ENCODE results near the gene MYO5C. TPM values are rescaled to one million over a fixed set of nuclear protein-coding genes. Genes with fewer than 3 reads are reported as not detected.

The MYO5C gene
- total and polyA plus RNA-seq, 2 donors from 2014 or later: 4.6 to 41.6 TPM

DNA sequence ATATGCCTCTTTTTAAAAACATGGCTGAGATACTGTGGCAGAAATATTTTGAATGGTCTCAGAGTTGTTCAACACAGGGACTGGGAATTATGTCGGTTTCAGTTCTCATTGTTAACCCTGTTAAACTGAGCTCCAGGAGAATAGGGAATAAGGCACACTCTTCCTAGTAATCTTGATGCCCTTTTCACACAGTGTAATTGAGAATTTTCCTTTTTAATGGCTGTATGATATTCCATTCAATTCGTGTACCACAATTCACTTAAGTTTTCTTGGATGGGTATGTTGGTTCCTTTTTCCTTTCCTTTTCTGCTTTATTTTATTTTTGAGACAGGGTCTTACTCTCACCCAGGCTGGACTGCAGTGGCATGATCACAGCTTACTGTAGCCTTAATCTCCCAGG is 149.3 kb downstream of the MYO5C start:
- Histone ChIP-seq H3K9me3 (ENCODE audit: control insufficient read depth in 2 of 3, insufficient read depth in 1 of 3, low read length in 3 of 3) (no peaks in the 10 kb centered on the region), H3K36me3 (ENCODE audit: control insufficient read depth in 2 of 3, insufficient read depth in 3 of 3, low read length in 3 of 3) (peaks cover 0 to 8% (median under 1%) of the 10 kb centered on the region in 3 donors), H3K4me1 (ENCODE audit: control insufficient read depth in 2 of 3, insufficient read depth in 2 of 3, low read depth in 1 of 3, low read length in 3 of 3) (no peaks in the 10 kb centered on the region), H3K27ac (ENCODE audit: low read depth in 2 of 2, low read length in 2 of 2) (no peak overlapping the region), H3K9ac (ENCODE audit: low read length in 3 of 3) (no peak overlapping the region), H3K4me3 (ENCODE audit: low read length in 3 of 3) (no peak overlapping the region), H3K27me3 (ENCODE audit: control insufficient read depth, insufficient read depth, low read length) (no peaks in the 10 kb centered on the region)
- FAIRE-seq (no peak), DNase-seq (no peak)
- intact Hi-C loops (cut with DNase I): no loop called here
- TF ChIP-seq, protein P1, sequence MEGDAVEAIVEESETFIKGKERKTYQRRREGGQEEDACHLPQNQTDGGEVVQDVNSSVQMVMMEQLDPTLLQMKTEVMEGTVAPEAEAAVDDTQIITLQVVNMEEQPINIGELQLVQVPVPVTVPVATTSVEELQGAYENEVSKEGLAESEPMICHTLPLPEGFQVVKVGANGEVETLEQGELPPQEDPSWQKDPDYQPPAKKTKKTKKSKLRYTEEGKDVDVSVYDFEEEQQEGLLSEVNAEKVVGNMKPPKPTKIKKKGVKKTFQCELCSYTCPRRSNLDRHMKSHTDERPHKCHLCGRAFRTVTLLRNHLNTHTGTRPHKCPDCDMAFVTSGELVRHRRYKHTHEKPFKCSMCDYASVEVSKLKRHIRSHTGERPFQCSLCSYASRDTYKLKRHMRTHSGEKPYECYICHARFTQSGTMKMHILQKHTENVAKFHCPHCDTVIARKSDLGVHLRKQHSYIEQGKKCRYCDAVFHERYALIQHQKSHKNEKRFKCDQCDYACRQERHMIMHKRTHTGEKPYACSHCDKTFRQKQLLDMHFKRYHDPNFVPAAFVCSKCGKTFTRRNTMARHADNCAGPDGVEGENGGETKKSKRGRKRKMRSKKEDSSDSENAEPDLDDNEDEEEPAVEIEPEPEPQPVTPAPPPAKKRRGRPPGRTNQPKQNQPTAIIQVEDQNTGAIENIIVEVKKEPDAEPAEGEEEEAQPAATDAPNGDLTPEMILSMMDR (IDR thresholded peaks at IDR 0.05; ENCODE audit: borderline replicate concordance, extremely low read depth, insufficient read depth): no peak

DNA sequence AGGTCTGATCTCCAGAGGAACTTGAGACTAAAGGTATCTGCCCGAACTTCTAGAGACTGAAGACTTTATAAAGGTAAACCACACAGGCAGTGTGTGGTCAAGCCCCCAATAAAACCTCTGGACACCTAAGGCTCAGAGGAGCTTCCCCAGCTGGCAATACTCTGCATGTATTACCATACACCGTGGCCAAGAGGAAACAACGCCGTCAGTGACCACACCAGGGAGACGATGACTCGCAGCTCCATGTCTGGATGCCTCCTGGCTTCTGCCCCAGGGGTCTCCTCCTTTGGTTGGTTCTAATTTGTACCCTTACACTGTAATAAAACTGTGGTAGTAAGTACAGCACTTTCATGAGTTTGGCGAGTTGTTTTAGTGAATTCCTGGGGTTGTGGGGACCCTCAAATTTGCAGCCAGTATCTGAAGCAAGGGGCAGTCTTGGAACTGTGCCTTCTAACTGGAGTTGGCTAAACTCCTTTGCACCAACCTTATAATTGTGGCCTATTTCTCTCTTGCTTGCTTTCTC is 150.9 kb downstream of the MYO5C start:
- Histone ChIP-seq H3K4me1 (ENCODE audit: control insufficient read depth in 2 of 3, insufficient read depth in 2 of 3, low read depth in 1 of 3, low read length in 3 of 3) (no peaks in the 10 kb centered on the region), H3K4me3 (ENCODE audit: low read length in 3 of 3) (no peak overlapping the region), H3K9me3 (ENCODE audit: control insufficient read depth in 2 of 3, insufficient read depth in 1 of 3, low read length in 3 of 3) (no peaks in the 10 kb centered on the region), H3K27ac (ENCODE audit: low read depth in 2 of 2, low read length in 2 of 2) (no peak overlapping the region), H3K27me3 (ENCODE audit: control insufficient read depth, insufficient read depth, low read length) (no peaks in the 10 kb centered on the region), H3K36me3 (ENCODE audit: control insufficient read depth in 2 of 3, insufficient read depth in 3 of 3, low read length in 3 of 3) (peaks cover 0 to 8% (median 3%) of the 10 kb centered on the region in 3 donors), H3K9ac (ENCODE audit: low read length in 3 of 3) (no peak overlapping the region)
- intact Hi-C loops (cut with DNase I): no loop called here
- TF ChIP-seq, protein P1 (IDR thresholded peaks at IDR 0.05; ENCODE audit: borderline replicate concordance, extremely low read depth, insufficient read depth): no peak
- DNase-seq: no peak
- FAIRE-seq: no peak

DNA sequence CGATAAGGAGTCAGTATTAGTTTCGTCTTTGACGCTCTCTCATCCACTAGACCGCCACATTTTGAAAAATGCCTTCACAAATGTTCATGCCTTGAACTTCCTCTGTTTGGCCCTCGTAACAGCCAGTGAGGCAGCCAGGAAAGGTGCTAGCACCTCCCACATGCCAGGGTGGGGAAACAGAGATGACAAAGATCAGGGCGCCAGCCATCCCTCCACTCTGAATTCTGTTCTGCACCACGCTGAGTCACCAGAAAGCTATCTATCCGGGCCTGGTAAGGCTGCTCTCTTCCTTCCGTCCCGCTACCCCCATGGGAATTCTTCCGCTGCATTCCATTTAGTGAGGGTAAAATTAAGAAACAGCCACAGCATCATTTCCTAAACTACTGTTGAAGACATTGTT is 151.7 kb downstream of the MYO5C start:
- Histone ChIP-seq H3K4me1 (ENCODE audit: control insufficient read depth in 2 of 3, insufficient read depth in 2 of 3, low read depth in 1 of 3, low read length in 3 of 3) (peaks cover 0 to 6% (median 0%) of the 10 kb centered on the region in 3 donors), H3K36me3 (ENCODE audit: control insufficient read depth in 2 of 3, insufficient read depth in 3 of 3, low read length in 3 of 3) (peaks cover 0 to 3% (median 1%) of the 10 kb centered on the region in 3 donors), H3K4me3 (ENCODE audit: low read length in 3 of 3) (no peak overlapping the region), H3K9me3 (ENCODE audit: control insufficient read depth in 2 of 3, insufficient read depth in 1 of 3, low read length in 3 of 3) (no peaks in the 10 kb centered on the region), H3K27ac (ENCODE audit: low read depth in 2 of 2, low read length in 2 of 2) (no peak overlapping the region), H3K9ac (ENCODE audit: low read length in 3 of 3) (no peak overlapping the region), H3K27me3 (ENCODE audit: control insufficient read depth, insufficient read depth, low read length) (no peaks in the 10 kb centered on the region)
- FAIRE-seq (no peak), DNase-seq (no peak)
- TF ChIP-seq, protein P1 (IDR thresholded peaks at IDR 0.05; ENCODE audit: borderline replicate concordance, extremely low read depth, insufficient read depth): no peak
- intact Hi-C loops (cut with DNase I): no loop called here

Small RNAs within 50 kb of the gene (microRNA-seq; reads per million reads assigned to microRNA genes)
- not detected for gene MIR1266

Other genes starting within 250 kb of the MYO5C start
- gene BCL2L10, start 183.0 kb downstream of the MYO5C start, total RNA-seq: 1.4 TPM
- 3.3 TPM for gene BCL2L10, start 183.0 kb downstream of the MYO5C start, polyA plus RNA-seq (ENCODE audit: insufficient read depth, low read depth, low replicate concordance)
- gene GNB5, start 104.4 kb downstream of the MYO5C start, total RNA-seq: 43.6 TPM
- gene GNB5, start 104.4 kb downstream of the MYO5C start, polyA plus RNA-seq (ENCODE audit: insufficient read depth, low read depth, low replicate concordance): 28.3 TPM
- gene MYO5A, start 233.1 kb upstream of the MYO5C start, total RNA-seq: 32.9 TPM
- 3.5 TPM for gene MYO5A, start 233.1 kb upstream of the MYO5C start, polyA plus RNA-seq (ENCODE audit: insufficient read depth, low read depth, low replicate concordance)